Lung (tissue), 12 donors: ENCODE data around the gene ITIH2. TPM values are rescaled to one million over a fixed set of nuclear protein-coding genes. Genes with fewer than 3 reads are reported as not detected.

Source experiments
- ATAC-seq: fragments of 200-7000 bp; cut with Tn5 transposase; one replicate; pipeline ENCODE4 v1.9.1; 2020; ENCODE audit warnings: moderate number of reproducible peaks; ENCODE audit not compliant: insufficient read depth, low FRiP score
- DNase-seq, 3 donors: peaks; one replicate each; pipeline ENCODE4 v3.0.0-alpha.2; 2013 to 2017
- H3K27ac ChIP-seq, 2 donors: one replicate each; pipeline ENCODE4 v1.5.1; 2013; ENCODE audit warnings: mild to moderate bottlenecking in 2 of 2, moderate library complexity in 2 of 2, control low read depth in 1 of 2, inconsistent platforms in 1 of 2, low read depth in 1 of 2, low read length in 1 of 2
- H3K27me3 ChIP-seq, 3 donors: one replicate each; pipeline ENCODE4 v1.5.1; 2013; ENCODE audit warnings: low read length in 2 of 3; ENCODE audit not compliant: control insufficient read depth in 3 of 3, insufficient read depth in 3 of 3
- H3K36me3 ChIP-seq, 4 donors: one replicate each; pipeline ENCODE4 v1.5.1; 2013; ENCODE audit warnings: low read length in 4 of 4, mild to moderate bottlenecking in 1 of 4, moderate library complexity in 1 of 4; ENCODE audit not compliant: control insufficient read depth in 4 of 4, insufficient read depth in 4 of 4
- H3K4me1 ChIP-seq, 5 donors: one replicate each; pipeline ENCODE4 v1.5.1; 2013; ENCODE audit warnings: low read length in 5 of 5, mild to moderate bottlenecking in 2 of 5, moderate library complexity in 1 of 5; ENCODE audit not compliant: control insufficient read depth in 5 of 5, insufficient read depth in 5 of 5
- H3K4me3 ChIP-seq: one replicate; pipeline ENCODE4 v1.5.1; 2013; ENCODE audit warnings: mild to moderate bottlenecking, control low read depth, moderate library complexity
- H3K9ac ChIP-seq, 2 donors: one replicate each; pipeline ENCODE4 v1.5.1; 2013; ENCODE audit warnings: low read length in 2 of 2, control low read depth in 1 of 2; ENCODE audit not compliant: insufficient read depth in 1 of 2
- H3K9me3 ChIP-seq, 4 donors: one replicate each; pipeline ENCODE4 v1.5.1; 2013; ENCODE audit warnings: low read length in 3 of 4, mild to moderate bottlenecking in 1 of 4, moderate library complexity in 1 of 4; ENCODE audit not compliant: control insufficient read depth in 4 of 4, insufficient read depth in 3 of 4
- CTCF ChIP-seq: IDR thresholded peaks from 2 replicates; pipeline ENCODE4 v1.5.1; 2012; ENCODE audit warnings: mild to moderate bottlenecking; ENCODE audit errors: control extremely low read depth, extremely low read depth
- WGBS, 2 donors: extraction: QIAGEN DNeasy Blood & Tissue Kit; methylation state at CpG; one replicate each; pipeline ENCODE4 v1.1.7; 2013; 5-methylcytosine and 5-hydroxymethylcytosine counted together
- polyA plus RNA-seq, 2 donors: library from polyadenylated mRNA; stranded (reverse); fragments of 200-250 nt; gene quantifications; one replicate each; pipeline ENCODE4 v1.2.1, GENCODE V29; 2013
- total RNA-seq, 2 donors: library from RNA; depleted of rRNA in 1 of 2; stranded (reverse); fragments of >200 nt in 1 of 2; gene quantifications; one replicate each; pipeline ENCODE4 v1.2.1, GENCODE V29; 2014 to 2021
- donor health status: control.
- donor health status: control.
- donor health status: Bipolar disorder and iron deficiency.
- donor health status: healthy.
- donor health status: DM: yes; HTN: yes; CAD: no.

ITIH2 gene
- total and polyA plus RNA-seq, 4 donors, result 0.08 to 4.9 (median 0.95) TPM; not detected in 1

- Histone ChIP-seq H3K9ac (no peak overlapping the region), H3K27me3 (peaks cover 0 to 2% (median 0%) of the 10 kb centered on the region in 3 donors), H3K27ac (no peak overlapping the region), H3K36me3 (no peaks in the 10 kb centered on the region), H3K9me3 (no peaks in the 10 kb centered on the region), H3K4me3 (no peak overlapping the region), H3K4me1 (no peaks in the 10 kb centered on the region)
- no peak for ATAC-seq
- 69 to 73% methylated on average over 5 of the region's 5 CpGs for WGBS, 2 donors
- no peak for DNase-seq
- no peak for TF ChIP-seq CTCF
These were observed 14.7 kb downstream of the ITIH2 start for GRCh38 chr10:7717767-7718166.

GRCh38 chr10:7718685-7719084 lies 15.6 kb downstream of the ITIH2 start:
- DNase-seq (no peak), ATAC-seq (no peak)
- no peaks in the 10 kb centered on the region for H3K4me1 ChIP-seq
- H3K36me3 ChIP-seq, result no peaks in the 10 kb centered on the region
- TF ChIP-seq CTCF, result no peak
- peaks cover 0 to 3% (median 0%) of the 10 kb centered on the region in 3 donors for H3K27me3 ChIP-seq
- WGBS, 2 donors, result 84 to 91% methylated on average over 4 of the region's 4 CpGs
- no peak overlapping the region for H3K9ac ChIP-seq
- no peaks in the 10 kb centered on the region for H3K9me3 ChIP-seq
- no peak overlapping the region for H3K4me3 ChIP-seq
- H3K27ac ChIP-seq, result no peak overlapping the region

GRCh38 chr10:7720478-7720877 lies 17.4 kb downstream of the ITIH2 start:
- H3K27me3 ChIP-seq, result peaks cover 0 to 3% (median 0%) of the 10 kb centered on the region in 3 donors
- H3K9ac ChIP-seq, result no peak overlapping the region
- DNase-seq (no peak), ATAC-seq (no peak)
- 79 to 83% methylated on average over 10 of the region's 10 CpGs for WGBS, 2 donors
- TF ChIP-seq CTCF, result no peak
- H3K9me3 ChIP-seq, result no peaks in the 10 kb centered on the region
- no peak overlapping the region for H3K4me3 ChIP-seq
- H3K27ac ChIP-seq, result no peak overlapping the region
- no peaks in the 10 kb centered on the region for H3K4me1 ChIP-seq
- no peaks in the 10 kb centered on the region for H3K36me3 ChIP-seq

GRCh38 chr10:7722927-7723529 lies 19.9 kb downstream of the ITIH2 start:
- TF ChIP-seq CTCF, result no peak
- ATAC-seq (no peak), DNase-seq (no peak)
- Histone ChIP-seq H3K36me3 (no peaks in the 10 kb centered on the region), H3K27me3 (peaks cover 0 to 11% (median 0%) of the 10 kb centered on the region in 3 donors), H3K4me3 (no peak overlapping the region), H3K4me1 (no peaks in the 10 kb centered on the region), H3K9me3 (no peaks in the 10 kb centered on the region), H3K9ac (no peak overlapping the region), H3K27ac (no peak overlapping the region)
- 78 to 93% methylated on average over 18 of the region's 18 CpGs for WGBS, 2 donors
